HPDE6-E6E7 (cell line): Measurements from ENCODE around the gene LIMA1.

Experiments
- DNase-seq: peaks from one replicate; pipeline ENCODE4 v3.0.0; 2011; ENCODE audit warnings: missing footprints; ENCODE audit errors: extremely low spot score

LIMA1 gene

DNA sequence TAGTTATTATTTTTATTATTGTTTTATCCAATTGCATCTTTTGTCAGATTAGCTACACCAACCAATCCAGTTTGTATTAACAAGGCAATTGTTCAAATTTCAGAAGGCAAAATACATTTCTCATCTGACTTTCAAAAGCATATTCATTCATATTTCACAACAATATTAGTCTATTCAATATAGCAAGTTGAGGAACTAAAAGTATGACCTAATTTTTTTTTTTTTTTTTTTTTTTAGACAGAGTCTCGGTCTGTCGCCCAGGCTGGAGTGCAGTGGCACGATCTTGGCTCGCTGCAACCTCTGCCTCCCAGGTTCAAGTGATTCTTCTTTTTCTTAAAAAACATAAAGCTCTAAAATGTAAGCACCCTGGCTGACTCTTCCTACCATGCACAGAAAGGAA is 154.0 kb downstream of the LIMA1 start:
- DNase-seq: no peak

DNA sequence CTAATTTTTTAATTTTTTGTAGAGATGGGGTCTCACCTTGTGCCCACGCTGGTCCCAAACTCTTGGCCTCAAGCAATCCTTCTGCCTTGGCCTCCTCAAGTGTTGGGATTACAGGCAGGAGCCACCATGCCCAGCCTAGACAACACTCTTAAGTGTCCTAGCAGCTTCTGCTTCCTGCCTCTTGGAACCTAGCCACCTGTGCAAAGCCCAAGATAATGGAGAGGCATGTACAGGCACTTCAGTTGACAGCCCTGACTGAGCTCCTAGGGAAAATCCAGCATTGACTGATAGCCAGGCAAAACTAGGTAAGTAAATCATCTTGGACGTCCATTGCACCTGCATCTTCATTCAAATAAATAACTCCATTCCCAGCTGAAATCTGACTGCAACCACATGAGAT is 155.8 kb downstream of the LIMA1 start:
- no peak for DNase-seq
